Measurements from ENCODE around the gene RPL31.

Gene RPL31

DNA sequence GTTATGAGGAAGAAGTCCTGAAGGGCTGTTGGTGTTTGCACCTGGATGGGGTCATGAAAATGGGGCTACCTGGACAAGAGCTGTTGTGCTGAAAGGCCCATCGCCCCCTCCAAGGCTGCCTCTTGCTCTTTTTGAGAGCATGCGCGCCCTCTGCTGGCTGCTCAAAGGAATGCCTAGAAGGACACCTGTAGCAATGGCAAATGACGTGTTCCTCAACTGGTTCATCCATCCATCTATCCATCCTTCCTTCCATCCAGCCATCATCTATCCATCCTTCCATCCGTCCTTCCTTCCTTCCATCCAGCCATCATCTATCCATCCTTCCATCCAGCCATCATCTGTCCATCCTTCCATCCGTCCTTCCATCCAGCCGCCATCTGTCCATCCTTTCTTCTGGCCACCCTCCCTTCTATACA, 17.2 kb upstream of the RPL31 start:
- no peak overlapping the region for H3K27ac ChIP-seq (ENCODE audit: low read depth, low read length)
- no peaks in the 10 kb centered on the region for H3F3A ChIP-seq (ENCODE audit: control insufficient read depth, insufficient read depth)
- peaks cover 2% of the 10 kb centered on the region; the same call in 1 of the 2 replicates for H4K20me1 ChIP-seq (ENCODE audit: control insufficient read depth, insufficient read depth, low read depth, low read length)
- no peaks in the 10 kb centered on the region for H3K9me2 ChIP-seq (replicated peaks; ENCODE audit: control insufficient read depth, low read length)
- no peak for TF ChIP-seq EZH2phosphoT487 (IDR thresholded peaks at IDR 0.05; ENCODE audit: borderline replicate concordance, low read length)
- TF ChIP-seq, protein P1, sequence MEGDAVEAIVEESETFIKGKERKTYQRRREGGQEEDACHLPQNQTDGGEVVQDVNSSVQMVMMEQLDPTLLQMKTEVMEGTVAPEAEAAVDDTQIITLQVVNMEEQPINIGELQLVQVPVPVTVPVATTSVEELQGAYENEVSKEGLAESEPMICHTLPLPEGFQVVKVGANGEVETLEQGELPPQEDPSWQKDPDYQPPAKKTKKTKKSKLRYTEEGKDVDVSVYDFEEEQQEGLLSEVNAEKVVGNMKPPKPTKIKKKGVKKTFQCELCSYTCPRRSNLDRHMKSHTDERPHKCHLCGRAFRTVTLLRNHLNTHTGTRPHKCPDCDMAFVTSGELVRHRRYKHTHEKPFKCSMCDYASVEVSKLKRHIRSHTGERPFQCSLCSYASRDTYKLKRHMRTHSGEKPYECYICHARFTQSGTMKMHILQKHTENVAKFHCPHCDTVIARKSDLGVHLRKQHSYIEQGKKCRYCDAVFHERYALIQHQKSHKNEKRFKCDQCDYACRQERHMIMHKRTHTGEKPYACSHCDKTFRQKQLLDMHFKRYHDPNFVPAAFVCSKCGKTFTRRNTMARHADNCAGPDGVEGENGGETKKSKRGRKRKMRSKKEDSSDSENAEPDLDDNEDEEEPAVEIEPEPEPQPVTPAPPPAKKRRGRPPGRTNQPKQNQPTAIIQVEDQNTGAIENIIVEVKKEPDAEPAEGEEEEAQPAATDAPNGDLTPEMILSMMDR (IDR thresholded peaks at IDR 0.05; ENCODE audit: low read depth, low read length, poor library complexity, severe bottlenecking), result peak; percentile 92
- no peaks in the 10 kb centered on the region for H3K27me3 ChIP-seq (ENCODE audit: control insufficient read depth, low read length)
- H3K4me1 ChIP-seq (ENCODE audit: control insufficient read depth, low read length), result no peaks in the 10 kb centered on the region
- no peak overlapping the region for H3K4me2 ChIP-seq (ENCODE audit: low read length)
- no peaks in the 10 kb centered on the region for H3K9me3 ChIP-seq (ENCODE audit: control insufficient read depth, insufficient read depth, low read length)
- no peaks in the 10 kb centered on the region for H3K79me2 ChIP-seq (ENCODE audit: control insufficient read depth, low read length)
- no peaks in the 10 kb centered on the region for H3K36me3 ChIP-seq (ENCODE audit: control insufficient read depth, low read length)
- no peak overlapping the region for H3K4me3 ChIP-seq (ENCODE audit: low read length)

DNA sequence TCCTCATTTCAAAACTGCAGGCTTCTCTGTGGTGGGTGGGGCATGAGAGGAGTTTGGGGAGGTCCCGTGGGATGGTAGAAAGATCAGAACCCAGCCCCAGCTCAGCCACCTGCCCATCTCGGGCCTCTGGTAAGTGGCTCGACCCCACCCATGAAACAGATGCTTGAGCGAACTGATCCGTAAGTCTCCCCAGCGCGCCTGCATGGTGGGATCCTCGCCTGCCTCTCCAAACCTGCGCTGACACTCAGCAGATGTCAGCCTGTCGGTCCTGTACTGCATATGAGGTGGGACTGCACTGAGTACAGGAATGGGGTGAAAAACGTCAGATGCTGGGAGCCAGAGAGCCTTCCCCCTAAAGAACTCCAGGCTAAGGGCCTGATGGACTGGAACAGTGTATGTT, 15.9 kb upstream of the RPL31 start:
- Histone ChIP-seq H3K4me2 (ENCODE audit: low read length) (no peak overlapping the region), H3K9me2 (replicated peaks; ENCODE audit: control insufficient read depth, low read length) (no peaks in the 10 kb centered on the region)

DNA sequence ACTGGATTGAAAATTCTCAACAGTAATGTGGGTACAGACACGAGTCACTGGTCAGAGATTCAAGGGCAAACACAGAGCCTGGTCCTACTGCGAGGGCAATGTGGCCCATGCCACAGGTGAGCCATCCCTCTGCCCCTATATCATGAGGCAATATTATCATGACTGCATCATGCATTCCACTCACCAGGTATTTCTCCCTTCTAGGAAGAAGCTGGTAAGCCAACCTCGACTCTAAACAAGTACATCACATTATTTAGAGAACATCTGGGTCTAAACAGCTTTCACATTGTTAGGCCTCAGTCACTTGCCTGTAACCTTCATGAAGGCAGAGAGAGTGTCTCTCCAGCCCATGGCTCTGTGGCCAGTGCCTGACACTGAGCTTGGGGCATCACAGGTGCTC, 14.6 kb upstream of the RPL31 start:
- no peak for TF ChIP-seq EZH2phosphoT487 (IDR thresholded peaks at IDR 0.05; ENCODE audit: borderline replicate concordance, low read length)
- TF ChIP-seq, protein P1 (IDR thresholded peaks at IDR 0.05; ENCODE audit: low read depth, low read length, poor library complexity, severe bottlenecking), result no peak
- no peaks in the 10 kb centered on the region for H3K9me2 ChIP-seq (replicated peaks; ENCODE audit: control insufficient read depth, low read length)
- H3K4me1 ChIP-seq (ENCODE audit: control insufficient read depth, low read length), result no peaks in the 10 kb centered on the region
- no peak overlapping the region for H3K4me3 ChIP-seq (ENCODE audit: low read length)
- no peaks in the 10 kb centered on the region for H3K9me3 ChIP-seq (ENCODE audit: control insufficient read depth, insufficient read depth, low read length)
- H3K4me2 ChIP-seq (ENCODE audit: low read length), result no peak overlapping the region
- peaks cover 2% of the 10 kb centered on the region; the same call in 1 of the 2 replicates for H4K20me1 ChIP-seq (ENCODE audit: control insufficient read depth, insufficient read depth, low read depth, low read length)
- no peak overlapping the region for H3K27ac ChIP-seq (ENCODE audit: low read depth, low read length)
- H3F3A ChIP-seq (ENCODE audit: control insufficient read depth, insufficient read depth), result no peaks in the 10 kb centered on the region
- H3K27me3 ChIP-seq (ENCODE audit: control insufficient read depth, low read length), result no peaks in the 10 kb centered on the region
- no peaks in the 10 kb centered on the region for H3K36me3 ChIP-seq (ENCODE audit: control insufficient read depth, low read length)
- no peaks in the 10 kb centered on the region for H3K79me2 ChIP-seq (ENCODE audit: control insufficient read depth, low read length)

More for the DNA sequence above, 15.9 kb upstream of the RPL31 start:
- no peak overlapping the region for H3K27ac ChIP-seq (ENCODE audit: low read depth, low read length)
- no peak overlapping the region for H3K4me3 ChIP-seq (ENCODE audit: low read length)
- no peak for TF ChIP-seq EZH2phosphoT487 (IDR thresholded peaks at IDR 0.05; ENCODE audit: borderline replicate concordance, low read length)
- TF ChIP-seq, protein P1 (IDR thresholded peaks at IDR 0.05; ENCODE audit: low read depth, low read length, poor library complexity, severe bottlenecking), result no peak
- no peaks in the 10 kb centered on the region for H3K36me3 ChIP-seq (ENCODE audit: control insufficient read depth, low read length)
- H3F3A ChIP-seq (ENCODE audit: control insufficient read depth, insufficient read depth), result no peaks in the 10 kb centered on the region
- H3K4me1 ChIP-seq (ENCODE audit: control insufficient read depth, low read length), result no peaks in the 10 kb centered on the region
- no peaks in the 10 kb centered on the region for H3K79me2 ChIP-seq (ENCODE audit: control insufficient read depth, low read length)
- peaks cover 2% of the 10 kb centered on the region; the same call in 1 of the 2 replicates for H4K20me1 ChIP-seq (ENCODE audit: control insufficient read depth, insufficient read depth, low read depth, low read length)
- no peaks in the 10 kb centered on the region for H3K27me3 ChIP-seq (ENCODE audit: control insufficient read depth, low read length)
- H3K9me3 ChIP-seq (ENCODE audit: control insufficient read depth, insufficient read depth, low read length), result no peaks in the 10 kb centered on the region

All from DOHH2 (cell line).